Effector memory CD8-positive, alpha-beta T cell (primary cell): ENCODE measurements around the gene HEYL.

ENCODE experiments used
- ATAC-seq: fragments of 150-1000 bp; cut with Tn5 transposase; replicated peaks from 2 replicates; pipeline ENCODE4 v1.10.0; 2021; ENCODE audit warnings: mild to moderate bottlenecking, moderate library complexity
- DNase-seq, 3 experiments: peaks; one replicate each; pipeline ENCODE4 v3.0.0; 2021
- H3K27ac Mint-ChIP-seq, 2 donors: one replicate each; pipeline ENCODE4 v1.8.0; 2022; ENCODE audit warnings: mild to moderate bottlenecking in 2 of 2, mixed read lengths in 2 of 2, moderate library complexity in 2 of 2
- H3K27me3 Mint-ChIP-seq, 2 donors: one replicate each; pipeline ENCODE4 v1.8.0; 2022; ENCODE audit warnings: mixed read lengths in 2 of 2
- H3K36me3 Mint-ChIP-seq: one replicate; pipeline ENCODE4 v1.8.0; 2022; ENCODE audit warnings: mild to moderate bottlenecking, moderate library complexity, mixed read lengths; ENCODE audit not compliant: insufficient read depth
- H3K4me1 Mint-ChIP-seq, 2 donors: one replicate each; pipeline ENCODE4 v1.8.0; 2022; ENCODE audit warnings: low read depth in 2 of 2, mixed read lengths in 2 of 2
- H3K4me3 Mint-ChIP-seq, 2 donors: one replicate each; pipeline ENCODE4 v1.8.0; 2022; ENCODE audit warnings: mild to moderate bottlenecking in 2 of 2, mixed read lengths in 2 of 2, moderate library complexity in 2 of 2
- H3K9me3 Mint-ChIP-seq, 2 donors: one replicate each; pipeline ENCODE4 v1.8.0; 2022; ENCODE audit warnings: mixed read lengths in 2 of 2
- total RNA-seq, 9 experiments: gene quantifications; one replicate each; lab custom pipeline; 2026; lab: John Stamatoyannopoulos, UW

The HEYL gene
- 0 to 0.58 (median 0.11) reads per million in 9 experiments for total RNA-seq

GRCh38 chr1:39639305-39640130 lies at the start of gene HEYL:
Gene HEYL (minus strand): TSS chr1:39639643. CDS start chr1:39639625, 18 bp downstream.
- ATAC-seq, result peak; percentile 67
- H3K4me3 Mint-ChIP-seq, result peak within 1 kb of the TSS; percentile 41 to 47
- no peak within 1 kb of the TSS for H3K27ac Mint-ChIP-seq
- H3K36me3 Mint-ChIP-seq, result no peaks in the 10 kb centered on the region
- DNase-seq, result peak; percentile 6 to 21 (median 20)
- peaks cover 0 to 5% of the 10 kb centered on the region in 2 donors for H3K4me1 Mint-ChIP-seq
- peaks cover 33 to 69% of the 10 kb centered on the region in 2 donors for H3K27me3 Mint-ChIP-seq
- H3K9me3 Mint-ChIP-seq, result no peaks in the 10 kb centered on the region

DNA sequence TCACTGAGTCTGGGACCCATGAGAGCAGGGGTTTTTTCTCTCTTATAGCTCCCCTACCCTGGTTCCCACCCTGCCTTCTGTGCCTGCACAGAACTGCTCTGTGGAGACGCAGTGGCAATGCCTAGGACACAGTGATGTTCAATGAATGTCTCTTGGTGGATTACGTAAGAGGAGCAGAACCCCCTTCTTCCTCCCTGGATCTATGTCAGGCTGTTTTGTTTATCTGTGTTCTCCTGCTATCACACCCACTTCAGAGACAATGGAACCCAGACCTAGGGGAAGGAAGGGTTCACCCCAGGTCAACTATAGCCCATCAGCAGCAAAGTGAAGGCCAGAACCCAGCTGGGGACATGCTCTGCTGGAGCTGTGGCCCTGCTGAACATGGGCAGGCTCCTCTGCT lies 49.8 kb upstream of the HEYL start:
- H3K27ac Mint-ChIP-seq, result peak overlapping the region in 1 of 2 donors; percentile 31
- peaks cover 39 to 60% of the 10 kb centered on the region in 2 donors for H3K27me3 Mint-ChIP-seq
- H3K4me3 Mint-ChIP-seq, result no peak overlapping the region
- ATAC-seq (no peak), DNase-seq (no peak)
- peaks cover 10% of the 10 kb centered on the region for H3K36me3 Mint-ChIP-seq
- peaks cover 17 to 22% of the 10 kb centered on the region in 2 donors for H3K4me1 Mint-ChIP-seq
- H3K9me3 Mint-ChIP-seq, result no peaks in the 10 kb centered on the region

- no peak overlapping the region for H3K4me3 Mint-ChIP-seq
- DNase-seq (no peak), ATAC-seq (no peak)
- H3K4me1 Mint-ChIP-seq, result peaks cover 17 to 22% of the 10 kb centered on the region in 2 donors
- peaks cover 39 to 61% of the 10 kb centered on the region in 2 donors for H3K27me3 Mint-ChIP-seq
- peak overlapping the region in 1 of 2 donors; percentile 31 for H3K27ac Mint-ChIP-seq
- no peaks in the 10 kb centered on the region for H3K9me3 Mint-ChIP-seq
- H3K36me3 Mint-ChIP-seq, result peaks cover 11% of the 10 kb centered on the region
Measured at GRCh38 chr1:39688706-39689105, 49.3 kb upstream of the HEYL start.

- peaks cover 15 to 18% of the 10 kb centered on the region in 2 donors for H3K4me1 Mint-ChIP-seq
- no peak overlapping the region for H3K27ac Mint-ChIP-seq
- DNase-seq (no peak), ATAC-seq (no peak)
- no peak overlapping the region for H3K4me3 Mint-ChIP-seq
- H3K9me3 Mint-ChIP-seq, result no peaks in the 10 kb centered on the region
- peaks cover 45 to 69% of the 10 kb centered on the region in 2 donors for H3K27me3 Mint-ChIP-seq
- H3K36me3 Mint-ChIP-seq, result peaks cover 11% of the 10 kb centered on the region
Measured at GRCh38 chr1:39687243-39687642, 47.8 kb upstream of the HEYL start.

- H3K9me3 Mint-ChIP-seq, result no peaks in the 10 kb centered on the region
- peaks cover 38 to 62% of the 10 kb centered on the region in 2 donors for H3K27me3 Mint-ChIP-seq
Measured at GRCh38 chr1:39685071-39685470, 45.6 kb upstream of the HEYL start.

GRCh38 chr1:39684313-39684664 lies 44.8 kb upstream of the HEYL start:
- H3K36me3 Mint-ChIP-seq, result peaks cover 3% of the 10 kb centered on the region
- peak overlapping the region; percentile 61 to 80 for H3K27ac Mint-ChIP-seq
- no peak for ATAC-seq
- H3K4me1 Mint-ChIP-seq, result peaks cover 3 to 6% of the 10 kb centered on the region in 2 donors
- peak overlapping the region; percentile 49 to 69 for H3K4me3 Mint-ChIP-seq
- no peak for DNase-seq
- no peaks in the 10 kb centered on the region for H3K9me3 Mint-ChIP-seq
- peaks cover 34 to 54% of the 10 kb centered on the region in 2 donors for H3K27me3 Mint-ChIP-seq

More at GRCh38 chr1:39685071-39685470, 45.6 kb upstream of the HEYL start:
- peaks cover 3% of the 10 kb centered on the region for H3K36me3 Mint-ChIP-seq
- ATAC-seq (no peak), DNase-seq (no peak)
- peak overlapping the region; percentile 49 to 69 for H3K4me3 Mint-ChIP-seq
- H3K4me1 Mint-ChIP-seq, result peaks cover 5 to 6% of the 10 kb centered on the region in 2 donors
- H3K27ac Mint-ChIP-seq, result peak overlapping the region; percentile 61 to 80

DNA sequence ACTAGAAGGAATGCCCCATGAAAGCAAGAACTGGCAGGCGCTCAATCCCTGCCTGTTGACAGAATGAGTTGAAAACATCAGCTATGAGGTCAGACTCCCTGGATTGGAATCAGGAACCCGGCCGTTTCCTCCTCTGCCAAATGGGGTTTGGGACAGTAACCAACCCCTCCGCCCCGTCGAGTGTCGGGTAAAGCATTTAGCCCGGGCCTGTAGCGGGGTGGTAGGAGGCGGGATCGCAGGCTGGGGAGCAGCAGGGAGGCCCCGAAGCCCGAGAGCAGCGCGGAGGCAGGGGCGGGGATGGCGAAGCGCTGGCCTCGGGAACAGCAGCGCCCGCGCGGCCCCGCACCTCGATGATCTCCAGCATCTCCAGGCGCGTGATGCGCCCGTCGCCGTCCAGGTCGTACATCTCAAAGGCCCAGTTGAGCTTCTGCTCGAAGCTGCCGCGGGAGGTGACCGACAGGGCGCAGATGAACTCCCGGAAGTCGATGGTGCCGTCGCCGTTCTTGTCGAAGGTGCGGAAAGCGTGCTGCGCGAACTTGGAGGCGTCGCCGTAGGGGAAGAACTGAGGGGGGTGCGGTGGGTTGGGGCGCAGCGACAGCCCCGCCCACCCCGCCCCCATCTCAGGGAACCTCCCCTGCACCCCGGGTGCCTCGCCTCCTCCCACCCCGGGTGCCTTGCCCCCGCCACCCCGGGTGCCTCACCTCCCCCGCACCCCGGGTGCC lies 44.3 kb upstream of the HEYL start:
- H3K27ac Mint-ChIP-seq, result no peak overlapping the region
- peaks cover 28 to 48% of the 10 kb centered on the region in 2 donors for H3K27me3 Mint-ChIP-seq
- H3K36me3 Mint-ChIP-seq, result peaks cover 3% of the 10 kb centered on the region
- DNase-seq, result peak in 2 of 3 experiments; percentile 23 to 36
- H3K4me3 Mint-ChIP-seq, result peak overlapping the region in 1 of 2 donors; percentile 69
- peaks cover 3 to 6% of the 10 kb centered on the region in 2 donors for H3K4me1 Mint-ChIP-seq
- no peaks in the 10 kb centered on the region for H3K9me3 Mint-ChIP-seq
- peak; percentile 73 for ATAC-seq

GRCh38 chr1:39681999-39682398 lies 42.6 kb upstream of the HEYL start:
- DNase-seq (no peak), ATAC-seq (no peak)
- Mint-ChIP-seq H3K9me3 (no peaks in the 10 kb centered on the region), H3K27ac (no peak overlapping the region), H3K27me3 (peaks cover 20 to 36% of the 10 kb centered on the region in 2 donors), H3K4me1 (peaks cover 3 to 6% of the 10 kb centered on the region in 2 donors), H3K36me3 (peaks cover 3% of the 10 kb centered on the region), H3K4me3 (no peak overlapping the region)

DNA sequence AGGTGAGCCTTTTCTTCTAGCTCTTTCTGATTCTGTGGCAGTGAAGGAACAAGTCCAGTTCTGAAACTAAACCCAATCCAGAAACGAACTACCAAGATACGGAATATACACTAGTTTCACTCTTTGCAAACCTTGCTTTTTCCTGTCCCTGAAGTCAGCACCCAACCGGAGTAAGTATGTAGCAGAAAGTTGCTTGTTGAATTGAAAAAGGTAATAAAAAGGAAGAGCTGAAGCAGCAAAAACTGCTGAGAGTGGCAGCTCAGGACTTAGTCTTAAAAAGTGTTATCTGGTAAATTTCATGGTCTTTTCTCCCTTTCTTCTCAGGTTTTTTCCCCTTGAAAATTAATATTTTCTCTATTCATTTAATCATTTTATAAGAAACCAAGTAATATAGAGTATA lies 41.9 kb upstream of the HEYL start:
- H3K27me3 Mint-ChIP-seq, result peaks cover 18 to 29% of the 10 kb centered on the region in 2 donors
- H3K4me1 Mint-ChIP-seq, result peaks cover 3 to 6% of the 10 kb centered on the region in 2 donors
- ATAC-seq, result no peak
- no peak overlapping the region for H3K4me3 Mint-ChIP-seq
- H3K27ac Mint-ChIP-seq, result no peak overlapping the region
- H3K36me3 Mint-ChIP-seq, result peaks cover 3% of the 10 kb centered on the region
- no peak for DNase-seq
- no peaks in the 10 kb centered on the region for H3K9me3 Mint-ChIP-seq

GRCh38 chr1:39680751-39681150 lies 41.3 kb upstream of the HEYL start:
- H3K9me3 Mint-ChIP-seq, result no peaks in the 10 kb centered on the region
- peaks cover 5% of the 10 kb centered on the region for H3K36me3 Mint-ChIP-seq
- no peak overlapping the region for H3K4me3 Mint-ChIP-seq
- no peak for DNase-seq
- ATAC-seq, result no peak
- H3K27me3 Mint-ChIP-seq, result peaks cover 15 to 24% of the 10 kb centered on the region in 2 donors
- peaks cover 3 to 6% of the 10 kb centered on the region in 2 donors for H3K4me1 Mint-ChIP-seq
- H3K27ac Mint-ChIP-seq, result no peak overlapping the region

GRCh38 chr1:39679821-39680220 lies 40.4 kb upstream of the HEYL start:
- H3K27me3 Mint-ChIP-seq, result peaks cover 10 to 17% of the 10 kb centered on the region in 2 donors
- peaks cover 3% of the 10 kb centered on the region in 2 donors for H3K4me1 Mint-ChIP-seq
- no peak for ATAC-seq
- no peak for DNase-seq
- no peaks in the 10 kb centered on the region for H3K9me3 Mint-ChIP-seq
- no peak overlapping the region for H3K4me3 Mint-ChIP-seq
- peaks cover 10% of the 10 kb centered on the region for H3K36me3 Mint-ChIP-seq
- no peak overlapping the region for H3K27ac Mint-ChIP-seq

GRCh38 chr1:39678889-39679288 lies 39.4 kb upstream of the HEYL start:
- DNase-seq, result no peak
- H3K36me3 Mint-ChIP-seq, result peaks cover 6% of the 10 kb centered on the region
- H3K4me1 Mint-ChIP-seq, result no peaks in the 10 kb centered on the region
- no peak overlapping the region for H3K27ac Mint-ChIP-seq
- H3K4me3 Mint-ChIP-seq, result no peak overlapping the region
- peaks cover 6 to 10% of the 10 kb centered on the region in 2 donors for H3K27me3 Mint-ChIP-seq
- ATAC-seq, result no peak
- H3K9me3 Mint-ChIP-seq, result no peaks in the 10 kb centered on the region

GRCh38 chr1:39677645-39678044 lies 38.2 kb upstream of the HEYL start:
- ATAC-seq (no peak), DNase-seq (no peak)
- Mint-ChIP-seq H3K9me3 (no peaks in the 10 kb centered on the region), H3K4me1 (no peaks in the 10 kb centered on the region), H3K27ac (no peak overlapping the region), H3K36me3 (peaks cover 8% of the 10 kb centered on the region), H3K27me3 (peaks cover 0 to 13% of the 10 kb centered on the region in 2 donors), H3K4me3 (no peak overlapping the region)
